ENCODE data around the gene SFR1.

The SFR1 gene

GRCh38 chr10:104084482-104085142 lies 37.4 kb upstream of the SFR1 start:
- DNase-seq = no peak
- Histone ChIP-seq H4K8ac (ENCODE audit: low read length) (no peak overlapping the region), H2AFZ (ENCODE audit: low read depth, low read length) (no peak overlapping the region), H3K4ac (ENCODE audit: low read depth in 1 of 2, low read length in 2 of 2) (no peak overlapping the region), H2BK15ac (ENCODE audit: low read depth, poor library complexity, severe bottlenecking) (no peak overlapping the region), H3K9ac (ENCODE audit: low read length) (no peak overlapping the region), H3K14ac (ENCODE audit: low read length in 2 of 2) (no peak overlapping the region), H3K4me2 (ENCODE audit: low read length, poor library complexity, severe bottlenecking) (peak overlapping the region; percentile 54), H3K9me3 (ENCODE audit: control insufficient read depth, low read length) (no peaks in the 10 kb centered on the region), H3K23ac (ENCODE audit: low read length in 2 of 2) (no peak overlapping the region), H3K27ac (ENCODE audit: low read length, poor library complexity, severe bottlenecking) (peak overlapping the region; percentile 89), H2BK5ac (ENCODE audit: low read depth, low read length, poor library complexity, severe bottlenecking) (no peak overlapping the region), H2BK12ac (ENCODE audit: low read length in 2 of 2) (no peak overlapping the region), H3K18ac (ENCODE audit: low read depth in 1 of 2, low read length in 2 of 2) (no peak overlapping the region), H3K27me3 (ENCODE audit: control insufficient read depth in 1 of 2, insufficient read depth in 1 of 2, low read length in 2 of 2) (no peaks in the 10 kb centered on the region), H4K91ac (ENCODE audit: low read length) (no peak overlapping the region), H3K4me3 (ENCODE audit: insufficient read depth in 1 of 2, low read depth in 1 of 2, low read length in 2 of 2) (no peak overlapping the region), H3K79me1 (replicated peaks; ENCODE audit: low read length, poor library complexity, severe bottlenecking) (no peaks in the 10 kb centered on the region), H3K4me1 (ENCODE audit: control insufficient read depth, insufficient read depth, low read depth, low read length) (peaks cover 6% of the 10 kb centered on the region), H2AK5ac (ENCODE audit: low read length, severe bottlenecking) (no peak overlapping the region), H2BK120ac (ENCODE audit: low read depth, low read length) (no peak overlapping the region), H3K36me3 (ENCODE audit: control insufficient read depth in 1 of 2, insufficient read depth in 2 of 2, low read depth in 1 of 2, low read length in 2 of 2) (no peaks in the 10 kb centered on the region)
- WGBS = 93% methylated on average over 5 of the region's 5 CpGs

- Histone ChIP-seq H2BK5ac (ENCODE audit: low read depth, low read length, poor library complexity, severe bottlenecking) (no peak within 1 kb of the TSS), H2AK5ac (ENCODE audit: low read length, severe bottlenecking) (peak within 1 kb of the TSS; percentile 89), H2BK12ac (ENCODE audit: low read length in 2 of 2) (no peak within 1 kb of the TSS), H3K4me1 (ENCODE audit: control insufficient read depth, insufficient read depth, low read depth, low read length) (peaks cover 8% of the 10 kb centered on the region), H3K14ac (ENCODE audit: low read length in 2 of 2) (no peak within 1 kb of the TSS), H3K9me3 (ENCODE audit: control insufficient read depth, low read length) (peaks cover under 1% of the 10 kb centered on the region), H3K79me1 (replicated peaks; ENCODE audit: low read length, poor library complexity, severe bottlenecking) (no peaks in the 10 kb centered on the region), H3K4ac (ENCODE audit: low read depth in 1 of 2, low read length in 2 of 2) (no peak within 1 kb of the TSS), H2BK120ac (ENCODE audit: low read depth, low read length) (no peak within 1 kb of the TSS), H3K27me3 (ENCODE audit: control insufficient read depth in 1 of 2, insufficient read depth in 1 of 2, low read length in 2 of 2) (no peaks in the 10 kb centered on the region), H4K91ac (ENCODE audit: low read length) (no peak within 1 kb of the TSS), H3K9ac (ENCODE audit: low read length) (no peak within 1 kb of the TSS), H3K4me2 (ENCODE audit: low read length, poor library complexity, severe bottlenecking) (no peak within 1 kb of the TSS), H2BK15ac (ENCODE audit: low read depth, poor library complexity, severe bottlenecking) (no peak within 1 kb of the TSS), H3K4me3 (ENCODE audit: insufficient read depth in 1 of 2, low read depth in 1 of 2, low read length in 2 of 2) (no peak within 1 kb of the TSS), H3K23ac (ENCODE audit: low read length in 2 of 2) (no peak within 1 kb of the TSS), H3K27ac (ENCODE audit: low read length, poor library complexity, severe bottlenecking) (peak within 1 kb of the TSS; percentile 59), H4K8ac (ENCODE audit: low read length) (no peak within 1 kb of the TSS), H2AFZ (ENCODE audit: low read depth, low read length) (no peak within 1 kb of the TSS), H3K36me3 (ENCODE audit: control insufficient read depth in 1 of 2, insufficient read depth in 2 of 2, low read depth in 1 of 2, low read length in 2 of 2) (no peaks in the 10 kb centered on the region), H3K18ac (ENCODE audit: low read depth in 1 of 2, low read length in 2 of 2) (no peak within 1 kb of the TSS)
- 86% methylated on average over 3 of the region's 3 CpGs for WGBS
- no peak for DNase-seq
Measured at GRCh38 chr10:104085801-104086400, 36.1 kb upstream of the SFR1 start, which contains the start of gene COL17A1. Gene COL17A1 (minus strand): TSS chr10:104085880. CDS start chr10:104080673, 5,207 bp downstream.

GRCh38 chr10:104088239-104088638 lies 33.7 kb upstream of the SFR1 start:
- Histone ChIP-seq H3K27me3 (ENCODE audit: control insufficient read depth in 1 of 2, insufficient read depth in 1 of 2, low read length in 2 of 2) (no peaks in the 10 kb centered on the region), H2BK12ac (ENCODE audit: low read length in 2 of 2) (no peak overlapping the region), H4K8ac (ENCODE audit: low read length) (no peak overlapping the region), H4K91ac (ENCODE audit: low read length) (no peak overlapping the region), H3K4me1 (ENCODE audit: control insufficient read depth, insufficient read depth, low read depth, low read length) (peaks cover 8% of the 10 kb centered on the region), H2AK5ac (ENCODE audit: low read length, severe bottlenecking) (no peak overlapping the region), H3K14ac (ENCODE audit: low read length in 2 of 2) (no peak overlapping the region), H3K79me1 (replicated peaks; ENCODE audit: low read length, poor library complexity, severe bottlenecking) (no peaks in the 10 kb centered on the region), H3K9me3 (ENCODE audit: control insufficient read depth, low read length) (peaks cover 17% of the 10 kb centered on the region), H3K4me2 (ENCODE audit: low read length, poor library complexity, severe bottlenecking) (no peak overlapping the region), H2BK5ac (ENCODE audit: low read depth, low read length, poor library complexity, severe bottlenecking) (no peak overlapping the region), H2AFZ (ENCODE audit: low read depth, low read length) (no peak overlapping the region), H2BK120ac (ENCODE audit: low read depth, low read length) (no peak overlapping the region), H3K4me3 (ENCODE audit: insufficient read depth in 1 of 2, low read depth in 1 of 2, low read length in 2 of 2) (no peak overlapping the region), H3K18ac (ENCODE audit: low read depth in 1 of 2, low read length in 2 of 2) (no peak overlapping the region), H3K36me3 (ENCODE audit: control insufficient read depth in 1 of 2, insufficient read depth in 2 of 2, low read depth in 1 of 2, low read length in 2 of 2) (no peaks in the 10 kb centered on the region), H2BK15ac (ENCODE audit: low read depth, poor library complexity, severe bottlenecking) (no peak overlapping the region), H3K23ac (ENCODE audit: low read length in 2 of 2) (no peak overlapping the region), H3K27ac (ENCODE audit: low read length, poor library complexity, severe bottlenecking) (no peak overlapping the region), H3K4ac (ENCODE audit: low read depth in 1 of 2, low read length in 2 of 2) (no peak overlapping the region), H3K9ac (ENCODE audit: low read length) (no peak overlapping the region)
- WGBS = 98% methylated on average over 5 of the region's 5 CpGs
- DNase-seq = no peak

- no peak overlapping the region for H3K14ac ChIP-seq (ENCODE audit: low read length in 2 of 2)
- no peaks in the 10 kb centered on the region for H3K27me3 ChIP-seq (ENCODE audit: control insufficient read depth in 1 of 2, insufficient read depth in 1 of 2, low read length in 2 of 2)
- no peak overlapping the region for H3K4me2 ChIP-seq (ENCODE audit: low read length, poor library complexity, severe bottlenecking)
- H3K9ac ChIP-seq (ENCODE audit: low read length) = no peak overlapping the region
- peaks cover 23% of the 10 kb centered on the region for H3K9me3 ChIP-seq (ENCODE audit: control insufficient read depth, low read length)
- 93% methylated on average over 3 of the region's 3 CpGs for WGBS
- no peak overlapping the region for H4K91ac ChIP-seq (ENCODE audit: low read length)
- H2AK5ac ChIP-seq (ENCODE audit: low read length, severe bottlenecking) = no peak overlapping the region
- no peak overlapping the region for H2BK5ac ChIP-seq (ENCODE audit: low read depth, low read length, poor library complexity, severe bottlenecking)
- H2AFZ ChIP-seq (ENCODE audit: low read depth, low read length) = no peak overlapping the region
- H4K8ac ChIP-seq (ENCODE audit: low read length) = no peak overlapping the region
- H3K18ac ChIP-seq (ENCODE audit: low read depth in 1 of 2, low read length in 2 of 2) = no peak overlapping the region
- no peak overlapping the region for H2BK120ac ChIP-seq (ENCODE audit: low read depth, low read length)
- no peak overlapping the region for H3K27ac ChIP-seq (ENCODE audit: low read length, poor library complexity, severe bottlenecking)
- no peak overlapping the region for H2BK15ac ChIP-seq (ENCODE audit: low read depth, poor library complexity, severe bottlenecking)
- peaks cover 6% of the 10 kb centered on the region for H3K4me1 ChIP-seq (ENCODE audit: control insufficient read depth, insufficient read depth, low read depth, low read length)
- H3K4me3 ChIP-seq (ENCODE audit: insufficient read depth in 1 of 2, low read depth in 1 of 2, low read length in 2 of 2) = no peak overlapping the region
- H3K4ac ChIP-seq (ENCODE audit: low read depth in 1 of 2, low read length in 2 of 2) = no peak overlapping the region
- no peak overlapping the region for H2BK12ac ChIP-seq (ENCODE audit: low read length in 2 of 2)
- H3K36me3 ChIP-seq (ENCODE audit: control insufficient read depth in 1 of 2, insufficient read depth in 2 of 2, low read depth in 1 of 2, low read length in 2 of 2) = no peaks in the 10 kb centered on the region
- H3K79me1 ChIP-seq (replicated peaks; ENCODE audit: low read length, poor library complexity, severe bottlenecking) = no peaks in the 10 kb centered on the region
- no peak for DNase-seq
- H3K23ac ChIP-seq (ENCODE audit: low read length in 2 of 2) = no peak overlapping the region
Measured at GRCh38 chr10:104089621-104090020, 32.4 kb upstream of the SFR1 start.
